Activated CD4-positive, alpha-beta T cell treated with anti-CD3 and anti-CD28 coated beads, Interleukin-2, amount 10 ng/mL, durations not matched to agents 7 days and 5 days (primary cell): ENCODE results near the gene ZNF330. TPM values are rescaled to one million over a fixed set of nuclear protein-coding genes. Genes with fewer than 3 reads are reported as not detected.

ENCODE experiments used
- CTCF ChIA-PET: fragments of 350-600 bp; sonication (Branson Sonifier 250); formaldehyde crosslinking; loops from one replicate; lab custom pipeline; 2021; ENCODE audit warnings: antibody characterized with exemption; lab: Charles Lee
- POLR2A ChIA-PET: fragments of 350-600 bp; sonication (Branson Sonifier 250); formaldehyde crosslinking; loops from one replicate; lab custom pipeline; 2021; ENCODE audit warnings: antibody characterized with exemption; lab: Charles Lee
- DNase-seq: peaks from one replicate; pipeline ENCODE4 v3.0.0-alpha.2; 2020
- H3K27ac Mint-ChIP-seq: one replicate; pipeline ENCODE4 v1.8.0; 2021; ENCODE audit warnings: mild to moderate bottlenecking, moderate library complexity, mixed read lengths
- H3K27me3 Mint-ChIP-seq: one replicate; pipeline ENCODE4 v1.8.0; 2021; ENCODE audit warnings: mixed read lengths
- H3K36me3 Mint-ChIP-seq: one replicate; pipeline ENCODE4 v1.8.0; 2021; ENCODE audit warnings: low read depth, mixed read lengths
- H3K4me1 Mint-ChIP-seq: one replicate; pipeline ENCODE4 v1.8.0; 2021; ENCODE audit warnings: mixed read lengths
- H3K4me3 Mint-ChIP-seq: one replicate; pipeline ENCODE4 v1.8.0; 2021; ENCODE audit warnings: mild to moderate bottlenecking, moderate library complexity, mixed read lengths
- H3K9me3 Mint-ChIP-seq: one replicate; pipeline ENCODE4 v1.8.0; 2021; ENCODE audit warnings: mixed read lengths
- total RNA-seq, 2 experiments: library from RNA; stranded (reverse); gene quantifications; one replicate each; pipeline ENCODE4 v1.2.3, GENCODE V29; 2021

Gene ZNF330
- total RNA-seq, 2 experiments from 2014 or later = 31.8 to 39.5 TPM

GRCh38 chr4:141244419-141244818, 23.7 kb downstream of the ZNF330 start:
- Mint-ChIP-seq H3K36me3 (no peaks in the 10 kb centered on the region), H3K27ac (no peak overlapping the region), H3K9me3 (peaks cover 2% of the 10 kb centered on the region), H3K4me3 (no peak overlapping the region), H3K4me1 (peaks cover 15% of the 10 kb centered on the region), H3K27me3 (peaks cover 4% of the 10 kb centered on the region)
- ChIA-PET CTCF (interaction anchor here (1.0 kb wide), 1 partner anchor 13 kb away, joined by 3 read pairs; no protein-coding TSS in a partner anchor), POLR2A (no interaction called here)
- no peak for DNase-seq

- H3K36me3 Mint-ChIP-seq = no peaks in the 10 kb centered on the region
- POLR2A ChIA-PET = no interaction called here
- CTCF ChIA-PET = interaction anchor here (1.6 kb wide), 1 partner anchor 9 kb away, joined by 3 read pairs; no protein-coding TSS in a partner anchor
- DNase-seq = no peak
- peaks cover 2% of the 10 kb centered on the region for H3K9me3 Mint-ChIP-seq
- no peak overlapping the region for H3K4me3 Mint-ChIP-seq
- H3K27ac Mint-ChIP-seq = no peak overlapping the region
- peaks cover 12% of the 10 kb centered on the region for H3K4me1 Mint-ChIP-seq
- H3K27me3 Mint-ChIP-seq = peaks cover 4% of the 10 kb centered on the region
These were observed 25.5 kb downstream of the ZNF330 start for GRCh38 chr4:141246243-141246642.

GRCh38 chr4:141246683-141247429, 26.2 kb downstream of the ZNF330 start:
- ChIA-PET POLR2A (no interaction called here), CTCF (interaction anchor here (0.7 to 1.6 kb wide), 2 partner anchors 8 to 18 kb away, joined by 3 read pairs; no protein-coding TSS in a partner anchor)
- DNase-seq = no peak
- peaks cover 2% of the 10 kb centered on the region for H3K9me3 Mint-ChIP-seq
- H3K27ac Mint-ChIP-seq = no peak overlapping the region
- H3K36me3 Mint-ChIP-seq = no peaks in the 10 kb centered on the region
- H3K4me1 Mint-ChIP-seq = peaks cover 12% of the 10 kb centered on the region
- H3K27me3 Mint-ChIP-seq = peaks cover 4% of the 10 kb centered on the region
- no peak overlapping the region for H3K4me3 Mint-ChIP-seq

GRCh38 chr4:141247430-141247780, 26.7 kb downstream of the ZNF330 start:
- H3K27ac Mint-ChIP-seq = no peak overlapping the region
- H3K36me3 Mint-ChIP-seq = no peaks in the 10 kb centered on the region
- POLR2A ChIA-PET = no interaction called here
- no peak for DNase-seq
- CTCF ChIA-PET = interaction anchor here (1.6 kb wide), 1 partner anchor 8 kb away, joined by 3 read pairs; no protein-coding TSS in a partner anchor
- peaks cover 3% of the 10 kb centered on the region for H3K27me3 Mint-ChIP-seq
- H3K4me3 Mint-ChIP-seq = no peak overlapping the region
- H3K4me1 Mint-ChIP-seq = peaks cover 12% of the 10 kb centered on the region
- peaks cover 2% of the 10 kb centered on the region for H3K9me3 Mint-ChIP-seq

GRCh38 chr4:141248029-141248428, 27.3 kb downstream of the ZNF330 start:
- Mint-ChIP-seq H3K36me3 (no peaks in the 10 kb centered on the region), H3K27me3 (peaks cover 3% of the 10 kb centered on the region), H3K9me3 (peaks cover 2% of the 10 kb centered on the region), H3K4me3 (no peak overlapping the region), H3K27ac (no peak overlapping the region), H3K4me1 (peaks cover 12% of the 10 kb centered on the region)
- ChIA-PET POLR2A (no interaction called here), CTCF (no interaction called here)
- DNase-seq = no peak

GRCh38 chr4:141248486-141248885, 27.8 kb downstream of the ZNF330 start:
- H3K9me3 Mint-ChIP-seq = peaks cover 2% of the 10 kb centered on the region
- H3K27me3 Mint-ChIP-seq = peaks cover 3% of the 10 kb centered on the region
- H3K27ac Mint-ChIP-seq = no peak overlapping the region
- ChIA-PET CTCF (no interaction called here), POLR2A (no interaction called here)
- H3K4me3 Mint-ChIP-seq = no peak overlapping the region
- no peak for DNase-seq
- H3K36me3 Mint-ChIP-seq = no peaks in the 10 kb centered on the region
- peaks cover 12% of the 10 kb centered on the region for H3K4me1 Mint-ChIP-seq

GRCh38 chr4:141254326-141254725, 33.6 kb downstream of the ZNF330 start:
- H3K9me3 Mint-ChIP-seq = no peaks in the 10 kb centered on the region
- CTCF ChIA-PET = no interaction called here
- H3K36me3 Mint-ChIP-seq = no peaks in the 10 kb centered on the region
- H3K4me3 Mint-ChIP-seq = no peak overlapping the region
- H3K4me1 Mint-ChIP-seq = no peaks in the 10 kb centered on the region
- H3K27ac Mint-ChIP-seq = no peak overlapping the region
- H3K27me3 Mint-ChIP-seq = peaks cover 6% of the 10 kb centered on the region
- POLR2A ChIA-PET = no interaction called here
- no peak for DNase-seq

GRCh38 chr4:141255016-141255415, 34.3 kb downstream of the ZNF330 start:
- DNase-seq = no peak
- Mint-ChIP-seq H3K4me3 (no peak overlapping the region), H3K4me1 (no peaks in the 10 kb centered on the region), H3K36me3 (no peaks in the 10 kb centered on the region), H3K27ac (no peak overlapping the region), H3K27me3 (peaks cover 6% of the 10 kb centered on the region), H3K9me3 (no peaks in the 10 kb centered on the region)
- POLR2A ChIA-PET = no interaction called here
- CTCF ChIA-PET = interaction anchor here (0.9 kb wide), 1 partner anchor 8 kb away, joined by 3 read pairs; no protein-coding TSS in a partner anchor

GRCh38 chr4:141258558-141258957, 37.9 kb downstream of the ZNF330 start:
- Mint-ChIP-seq H3K27me3 (peaks cover 8% of the 10 kb centered on the region), H3K36me3 (no peaks in the 10 kb centered on the region), H3K4me3 (no peak overlapping the region), H3K27ac (no peak overlapping the region), H3K9me3 (no peaks in the 10 kb centered on the region), H3K4me1 (no peaks in the 10 kb centered on the region)
- no peak for DNase-seq
- POLR2A ChIA-PET = no interaction called here
- CTCF ChIA-PET = no interaction called here

GRCh38 chr4:141275834-141276233, 55.1 kb downstream of the ZNF330 start:
- H3K27me3 Mint-ChIP-seq = peaks cover 2% of the 10 kb centered on the region
- H3K9me3 Mint-ChIP-seq = no peaks in the 10 kb centered on the region
- ChIA-PET CTCF (no interaction called here), POLR2A (no interaction called here)
- no peak for DNase-seq
- H3K27ac Mint-ChIP-seq = no peak overlapping the region
- H3K4me3 Mint-ChIP-seq = no peak overlapping the region
- no peaks in the 10 kb centered on the region for H3K36me3 Mint-ChIP-seq
- no peaks in the 10 kb centered on the region for H3K4me1 Mint-ChIP-seq

- peaks cover 8% of the 10 kb centered on the region for H3K27me3 Mint-ChIP-seq
- no peak overlapping the region for H3K27ac Mint-ChIP-seq
- H3K36me3 Mint-ChIP-seq = no peaks in the 10 kb centered on the region
- CTCF ChIA-PET = no interaction called here
- POLR2A ChIA-PET = no interaction called here
- H3K4me3 Mint-ChIP-seq = no peak overlapping the region
- no peak for DNase-seq
- no peaks in the 10 kb centered on the region for H3K4me1 Mint-ChIP-seq
- no peaks in the 10 kb centered on the region for H3K9me3 Mint-ChIP-seq
These were observed 62.5 kb downstream of the ZNF330 start for GRCh38 chr4:141283152-141283551.

- no peaks in the 10 kb centered on the region for H3K4me1 Mint-ChIP-seq
- ChIA-PET POLR2A (no interaction called here), CTCF (no interaction called here)
- H3K4me3 Mint-ChIP-seq = no peak overlapping the region
- no peaks in the 10 kb centered on the region for H3K36me3 Mint-ChIP-seq
- no peak overlapping the region for H3K27ac Mint-ChIP-seq
- H3K27me3 Mint-ChIP-seq = peaks cover 9% of the 10 kb centered on the region
- no peak for DNase-seq
- no peaks in the 10 kb centered on the region for H3K9me3 Mint-ChIP-seq
These were observed 62.9 kb downstream of the ZNF330 start for GRCh38 chr4:141283563-141283962.
